PFSK-1 (cell line): Measurements from ENCODE around the gene CEMIP.

ENCODE experiments used
- POLR2AphosphoS5 ChIP-seq: IDR thresholded peaks from 2 replicates; pipeline ENCODE4 v1.6.1; 2012; ENCODE audit warnings: low read depth, mild to moderate bottlenecking, control low read depth, low read length, moderate library complexity
- TAF1 ChIP-seq: IDR thresholded peaks from 2 replicates; pipeline ENCODE4 v1.6.1; 2012; ENCODE audit warnings: low read length, control low read depth, borderline replicate concordance; ENCODE audit not compliant: insufficient read depth
- TF ChIP-seq, protein P1 (sequence below), 2 experiments: IDR thresholded peaks; 2 replicates each; pipeline versions ENCODE4 v1.6.1 to v1.8.0; 2011 to 2012; ENCODE audit warnings: low read depth in 2 of 2, low read length in 2 of 2, control low read depth in 1 of 2, inconsistent platforms in 1 of 2, mild to moderate bottlenecking in 1 of 2, moderate library complexity in 1 of 2; ENCODE audit not compliant: insufficient read depth in 1 of 2

DNA sequence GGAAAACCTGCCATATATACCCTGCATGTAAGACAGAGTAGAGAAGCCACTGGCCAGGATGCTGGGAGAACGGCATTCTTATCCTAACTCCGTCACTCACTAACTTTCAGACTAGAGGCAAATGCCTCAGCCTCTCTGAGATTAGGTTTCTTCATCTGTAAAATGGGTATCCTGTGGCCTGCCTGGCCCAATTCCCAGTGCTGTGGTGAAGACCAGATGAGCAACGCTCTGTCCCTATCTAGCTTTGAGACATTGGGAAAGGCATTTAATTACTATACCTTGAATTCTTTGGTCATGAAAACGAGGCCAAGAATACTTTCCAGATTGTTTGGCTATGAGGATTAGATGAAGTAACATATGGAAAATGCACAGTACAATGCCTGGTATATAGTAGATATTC is 35.9 kb downstream of the CEMIP start:
- no peak for TF ChIP-seq POLR2AphosphoS5
- no peak for TF ChIP-seq TAF1
- TF ChIP-seq, protein P1, sequence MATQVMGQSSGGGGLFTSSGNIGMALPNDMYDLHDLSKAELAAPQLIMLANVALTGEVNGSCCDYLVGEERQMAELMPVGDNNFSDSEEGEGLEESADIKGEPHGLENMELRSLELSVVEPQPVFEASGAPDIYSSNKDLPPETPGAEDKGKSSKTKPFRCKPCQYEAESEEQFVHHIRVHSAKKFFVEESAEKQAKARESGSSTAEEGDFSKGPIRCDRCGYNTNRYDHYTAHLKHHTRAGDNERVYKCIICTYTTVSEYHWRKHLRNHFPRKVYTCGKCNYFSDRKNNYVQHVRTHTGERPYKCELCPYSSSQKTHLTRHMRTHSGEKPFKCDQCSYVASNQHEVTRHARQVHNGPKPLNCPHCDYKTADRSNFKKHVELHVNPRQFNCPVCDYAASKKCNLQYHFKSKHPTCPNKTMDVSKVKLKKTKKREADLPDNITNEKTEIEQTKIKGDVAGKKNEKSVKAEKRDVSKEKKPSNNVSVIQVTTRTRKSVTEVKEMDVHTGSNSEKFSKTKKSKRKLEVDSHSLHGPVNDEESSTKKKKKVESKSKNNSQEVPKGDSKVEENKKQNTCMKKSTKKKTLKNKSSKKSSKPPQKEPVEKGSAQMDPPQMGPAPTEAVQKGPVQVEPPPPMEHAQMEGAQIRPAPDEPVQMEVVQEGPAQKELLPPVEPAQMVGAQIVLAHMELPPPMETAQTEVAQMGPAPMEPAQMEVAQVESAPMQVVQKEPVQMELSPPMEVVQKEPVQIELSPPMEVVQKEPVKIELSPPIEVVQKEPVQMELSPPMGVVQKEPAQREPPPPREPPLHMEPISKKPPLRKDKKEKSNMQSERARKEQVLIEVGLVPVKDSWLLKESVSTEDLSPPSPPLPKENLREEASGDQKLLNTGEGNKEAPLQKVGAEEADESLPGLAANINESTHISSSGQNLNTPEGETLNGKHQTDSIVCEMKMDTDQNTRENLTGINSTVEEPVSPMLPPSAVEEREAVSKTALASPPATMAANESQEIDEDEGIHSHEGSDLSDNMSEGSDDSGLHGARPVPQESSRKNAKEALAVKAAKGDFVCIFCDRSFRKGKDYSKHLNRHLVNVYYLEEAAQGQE (IDR thresholded peaks at IDR 0.05; ENCODE audit: insufficient read depth in 1 of 2, low read depth in 2 of 2, low read length in 2 of 2), result no peak
